Thoracic aorta (tissue), 2 donors: Measurements from ENCODE around the gene ESPN. TPM values are rescaled to one million over a fixed set of nuclear protein-coding genes. Genes with fewer than 3 reads are reported as not detected.
A peak's percentile ranks its signal among the peaks of the same experiment; 100 is the strongest.

ENCODE experiments used
- ATAC-seq: fragments of 150-250 bp; one replicate; pipeline ENCODE4 v1.8.0; 2017; ENCODE audit warnings: low read depth; ENCODE audit not compliant: insufficient number of reproducible peaks, low FRiP score
- DNase-seq: peaks from one replicate; pipeline ENCODE4 v3.0.0-alpha.2; 2020; ENCODE audit warnings: low spot score
- H3K27ac ChIP-seq, 2 donors: fragments of 200-600 bp; sonication (generic); 1 replicate in 1 of 2; 2 replicates in 1 of 2; pipeline ENCODE4 v1.5.1; 2016; ENCODE audit warnings: mild to moderate bottlenecking in 2 of 2, moderate library complexity in 2 of 2
- H3K27me3 ChIP-seq: fragments of 200-600 bp; sonication (generic); replicated peaks from 2 replicates; pipeline ENCODE4 v1.6.0; 2016; ENCODE audit warnings: mild to moderate bottlenecking; ENCODE audit not compliant: insufficient read depth
- H3K36me3 ChIP-seq: fragments of 200-600 bp; sonication (generic); one replicate; pipeline ENCODE4 v1.5.1; 2016
- H3K4me1 ChIP-seq, 2 donors: fragments of 200-600 bp; sonication (generic); 1 replicate in 1 of 2; 2 replicates in 1 of 2; pipeline versions ENCODE4 v1.5.1 to v1.6.0; 2016; ENCODE audit warnings: low read depth in 2 of 2, mild to moderate bottlenecking in 1 of 2; ENCODE audit not compliant: control insufficient read depth in 1 of 2
- H3K4me3 ChIP-seq: fragments of 200-600 bp; sonication (generic); 2 replicates; pipeline ENCODE4 v1.5.1; 2016; ENCODE audit warnings: mild to moderate bottlenecking
- H3K9me3 ChIP-seq: fragments of 200-600 bp; sonication (generic); 2 replicates; pipeline ENCODE4 v1.5.1; 2016
- CTCF ChIP-seq: fragments of 200-600 bp; sonication (generic); IDR thresholded peaks from one replicate; pipeline ENCODE4 v1.5.1; 2019; ENCODE audit warnings: antibody characterized with exemption
- total RNA-seq, 2 donors: library from RNA; depleted of rRNA; stranded (reverse); fragments of >200 nt; gene quantifications; one replicate each; pipeline versions ENCODE4 v1.1.0 to v1.2.3, GENCODE V29; 2016

The ESPN gene
- total RNA-seq, 2 donors from 2014 or later: not detected

GRCh38 chr1:6488602-6489382, 64.2 kb downstream of the ESPN start:
- Histone ChIP-seq H3K27me3 (no peaks in the 10 kb centered on the region), H3K9me3 (no peaks in the 10 kb centered on the region), H3K4me3 (no peak overlapping the region), H3K4me1 (peaks cover 12 to 32% of the 10 kb centered on the region in 2 donors), H3K36me3 (no peaks in the 10 kb centered on the region), H3K27ac (no peak overlapping the region)
- ATAC-seq (no peak), DNase-seq (no peak)
- TF ChIP-seq CTCF: no peak

GRCh38 chr1:6489383-6489765, 64.8 kb downstream of the ESPN start:
- H3K4me3 ChIP-seq: no peak overlapping the region
- peaks cover 12 to 32% of the 10 kb centered on the region in 2 donors for H3K4me1 ChIP-seq
- H3K27ac ChIP-seq: no peak overlapping the region
- H3K36me3 ChIP-seq: no peaks in the 10 kb centered on the region
- DNase-seq: no peak
- no peak for TF ChIP-seq CTCF
- no peaks in the 10 kb centered on the region for H3K27me3 ChIP-seq
- ATAC-seq: no peak
- no peaks in the 10 kb centered on the region for H3K9me3 ChIP-seq

GRCh38 chr1:6489799-6490180, 65.2 kb downstream of the ESPN start:
- no peak for DNase-seq
- Histone ChIP-seq H3K27ac (no peak overlapping the region), H3K27me3 (no peaks in the 10 kb centered on the region), H3K9me3 (no peaks in the 10 kb centered on the region), H3K36me3 (no peaks in the 10 kb centered on the region), H3K4me1 (peaks cover 12 to 32% of the 10 kb centered on the region in 2 donors), H3K4me3 (peak overlapping the region; percentile 84)
- ATAC-seq: no peak
- TF ChIP-seq CTCF: peak; percentile 91

DNA sequence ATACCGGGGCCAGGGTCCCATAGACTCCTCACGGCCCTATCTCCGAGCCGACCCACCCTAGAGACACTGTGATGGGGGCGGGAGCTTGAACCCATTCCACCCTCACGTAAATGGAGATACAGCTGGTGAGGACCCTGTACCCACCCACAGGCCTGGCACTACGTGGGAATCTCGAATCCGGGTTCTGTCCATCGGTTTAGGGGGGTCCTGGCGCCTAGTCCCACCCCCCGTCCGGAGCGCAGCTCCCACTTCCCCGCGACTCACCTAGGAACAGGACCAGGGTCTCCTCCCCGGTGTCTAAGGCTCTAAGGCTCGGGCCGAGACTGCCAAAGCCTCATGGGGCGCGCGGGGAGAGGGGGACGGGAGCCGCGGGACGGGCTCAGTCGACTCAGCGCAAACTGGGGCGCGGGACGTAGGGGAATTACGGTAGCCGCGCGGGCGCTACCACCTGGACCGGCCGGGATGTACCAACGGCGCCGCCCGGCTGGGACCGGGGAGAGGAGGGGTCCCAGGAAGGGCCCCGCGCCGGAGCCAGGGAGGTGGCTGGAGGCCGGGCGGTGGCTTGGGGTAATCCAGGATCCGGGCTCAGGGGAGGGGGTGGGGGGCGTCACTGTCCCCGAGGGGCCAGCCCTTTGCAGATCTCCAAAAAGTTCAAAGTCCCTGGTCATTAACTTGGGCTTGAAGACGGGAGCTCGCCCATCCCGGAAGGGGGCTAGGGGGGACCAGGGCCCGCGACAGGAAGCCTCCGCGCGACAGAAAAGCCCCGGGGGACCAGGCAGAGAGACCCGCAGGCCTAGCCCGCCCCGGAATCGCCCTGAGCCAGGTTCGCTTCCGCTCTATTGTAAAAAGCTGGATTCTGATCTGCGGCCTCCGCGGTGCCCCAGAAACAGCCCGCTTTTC, 65.9 kb downstream of the ESPN start:
- ATAC-seq: no peak

More for the DNA sequence above, 65.9 kb downstream of the ESPN start:
- Histone ChIP-seq H3K36me3 (no peaks in the 10 kb centered on the region), H3K4me1 (peaks cover 12 to 34% of the 10 kb centered on the region in 2 donors), H3K27me3 (no peaks in the 10 kb centered on the region), H3K9me3 (no peaks in the 10 kb centered on the region), H3K27ac (peak overlapping the region in 1 of 2 donors; percentile 6), H3K4me3 (peak overlapping the region; percentile 84)
- DNase-seq: no peak
- peak; percentile 37 for TF ChIP-seq CTCF
